DND-41 (cell line): ENCODE data around the gene PPP6R1.

Experiments
- ATAC-seq: fragments of 200-7000 bp; cut with Tn5 transposase; 3 replicates; pipeline ENCODE4 v1.9.1; 2021; ENCODE audit warnings: low read depth; ENCODE audit not compliant: insufficient read depth
- DNase-seq: peaks from one replicate; pipeline ENCODE4 v3.0.0-alpha.2; 2020
- H2AFZ ChIP-seq: 2 replicates; pipeline ENCODE4 v1.6.0; 2012; ENCODE audit warnings: low read depth, low read length
- H3K27ac ChIP-seq: 2 replicates; pipeline ENCODE4 v1.5.1; 2012; ENCODE audit warnings: low read length, inconsistent platforms
- H3K27me3 ChIP-seq: fragments of 200-600 bp; sonication (generic); 2 replicates; pipeline ENCODE4 v1.6.0; 2012; ENCODE audit warnings: low read length, mild to moderate bottlenecking, inconsistent platforms; ENCODE audit not compliant: insufficient read depth, poor library complexity
- H3K36me3 ChIP-seq: 2 replicates; pipeline ENCODE4 v1.5.1; 2012; ENCODE audit warnings: low read length, inconsistent platforms; ENCODE audit not compliant: insufficient read depth
- H3K4me1 ChIP-seq: 2 replicates; pipeline ENCODE4 v1.5.1; 2012; ENCODE audit warnings: mild to moderate bottlenecking, low read length; ENCODE audit not compliant: insufficient read depth
- H3K4me2 ChIP-seq: 2 replicates; pipeline ENCODE4 v1.6.0; 2012; ENCODE audit warnings: mild to moderate bottlenecking, moderate library complexity, low read length, inconsistent platforms; ENCODE audit not compliant: insufficient read depth
- H3K4me3 ChIP-seq, 2 experiments: fragments of 200-600 bp in 1 of 2; shearing (Covaris generic) in 1 of 2; 2 replicates each; pipeline ENCODE4 v1.5.1; 2012 to 2016; ENCODE audit warnings: inconsistent platforms in 2 of 2, low read length in 2 of 2, mild to moderate bottlenecking in 2 of 2, low read depth in 1 of 2, moderate library complexity in 1 of 2
- H3K79me2 ChIP-seq: 2 replicates; pipeline ENCODE4 v1.6.0; 2012; ENCODE audit warnings: low read length, inconsistent platforms; ENCODE audit not compliant: insufficient read depth
- H3K9ac ChIP-seq: 2 replicates; pipeline ENCODE4 v1.6.0; 2012; ENCODE audit warnings: low read depth, mild to moderate bottlenecking, inconsistent platforms, low read length, moderate library complexity
- H3K9me3 ChIP-seq: 2 replicates; pipeline ENCODE4 v1.5.1; 2012; ENCODE audit warnings: low read length, moderate library complexity, mild to moderate bottlenecking, inconsistent platforms; ENCODE audit not compliant: insufficient read depth, severe bottlenecking
- H4K20me1 ChIP-seq: 2 replicates; pipeline ENCODE4 v1.6.0; 2012; ENCODE audit warnings: low read length; ENCODE audit not compliant: insufficient read depth
- CTCF ChIP-seq: IDR thresholded peaks from 2 replicates; pipeline ENCODE4 v1.5.1; 2012; ENCODE audit warnings: borderline replicate concordance, low read length, moderate library complexity, mild to moderate bottlenecking; ENCODE audit not compliant: poor library complexity, severe bottlenecking; ENCODE audit errors: extremely low read depth
- EZH2 ChIP-seq: IDR thresholded peaks from 3 replicates; pipeline ENCODE4 v1.6.1; 2012; ENCODE audit warnings: borderline replicate concordance, low read depth, mild to moderate bottlenecking, moderate library complexity, low read length, inconsistent platforms; ENCODE audit not compliant: severe bottlenecking

The PPP6R1 gene

GRCh38 chr19:55252760-55253663 is 5.8 kb downstream of the PPP6R1 start:
- H4K20me1 ChIP-seq: peaks cover 95% of the 10 kb centered on the region
- H3K79me2 ChIP-seq: peaks cover 100% of the 10 kb centered on the region
- no peak overlapping the region for H2AFZ ChIP-seq
- H3K4me3 ChIP-seq: peak overlapping the region in 1 of 2 experiments; percentile 85; a peak in 3 of 4 replicates
- peaks cover 77% of the 10 kb centered on the region for H3K36me3 ChIP-seq
- no peaks in the 10 kb centered on the region for H3K27me3 ChIP-seq
- H3K4me1 ChIP-seq: peaks cover 53% of the 10 kb centered on the region
- H3K27ac ChIP-seq: peak overlapping the region; percentile 99
- TF ChIP-seq CTCF (no peak), EZH2 (no peak)
- no peaks in the 10 kb centered on the region for H3K9me3 ChIP-seq
- DNase-seq (no peak), ATAC-seq (no peak)
- peak overlapping the region; percentile 91 for H3K4me2 ChIP-seq
- peak overlapping the region; percentile 94 for H3K9ac ChIP-seq

- Histone ChIP-seq H3K79me2 (peaks cover 100% of the 10 kb centered on the region), H4K20me1 (peaks cover 95% of the 10 kb centered on the region), H3K36me3 (peaks cover 83% of the 10 kb centered on the region), H3K4me3 (no peak overlapping the region), H3K4me2 (no peak overlapping the region), H3K9ac (no peak overlapping the region), H2AFZ (no peak overlapping the region), H3K9me3 (no peaks in the 10 kb centered on the region), H3K27ac (no peak overlapping the region; the same call in 1 of the 2 replicates), H3K27me3 (no peaks in the 10 kb centered on the region), H3K4me1 (peaks cover 40% of the 10 kb centered on the region)
- no peak for DNase-seq
- ATAC-seq: no peak
- no peak for TF ChIP-seq CTCF
- no peak for TF ChIP-seq EZH2
Observed at GRCh38 chr19:55251341-55252081, 7.3 kb downstream of the PPP6R1 start.

- Histone ChIP-seq H3K4me3 (no peak overlapping the region), H3K27ac (no peak overlapping the region), H2AFZ (no peak overlapping the region), H3K36me3 (peaks cover 87% of the 10 kb centered on the region), H4K20me1 (peaks cover 90% of the 10 kb centered on the region), H3K4me2 (no peak overlapping the region), H3K9me3 (no peaks in the 10 kb centered on the region), H3K27me3 (no peaks in the 10 kb centered on the region), H3K79me2 (peaks cover 95% of the 10 kb centered on the region), H3K4me1 (peaks cover 29% of the 10 kb centered on the region), H3K9ac (no peak overlapping the region)
- no peak for DNase-seq
- TF ChIP-seq EZH2 (no peak), CTCF (no peak)
- no peak for ATAC-seq
Observed at GRCh38 chr19:55250262-55251036, 8.4 kb downstream of the PPP6R1 start.
